ENCODE results near the gene USP47.
A peak's percentile ranks its signal among the peaks of the same experiment; 100 is the strongest.

The USP47 gene

DNA sequence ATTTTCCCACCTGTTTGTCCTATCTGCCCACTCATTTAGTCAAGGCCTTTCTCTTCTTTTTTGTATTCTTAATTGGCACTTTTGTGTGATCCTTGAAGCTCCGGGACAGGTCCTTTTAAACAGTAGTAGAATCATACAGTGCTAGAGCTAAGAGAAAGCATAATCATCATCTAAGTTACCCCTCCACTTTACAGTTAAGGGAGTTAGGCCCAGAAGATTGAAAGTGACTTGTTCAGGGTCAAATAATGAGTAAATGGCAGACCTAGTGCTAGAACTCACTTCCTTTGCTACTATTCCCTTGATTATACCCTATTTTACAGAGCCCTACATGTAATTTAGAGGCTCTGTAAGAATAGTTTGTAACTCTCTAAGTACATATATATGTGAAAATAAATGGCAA lies 2.5 kb downstream of the USP47 start:
- Histone ChIP-seq H3K4me1 (peaks cover 0 to 64% (median 34%) of the 10 kb centered on the region in 4 donors), H3K9me3 (no peaks in the 10 kb centered on the region), H3K36me3 (no peaks in the 10 kb centered on the region), H3K4me3 (peak overlapping the region; percentile 59 to 72), H3K27ac (peak overlapping the region; percentile 96 to 100), H3K27me3 (no peaks in the 10 kb centered on the region)
- no peak for TF ChIP-seq CTCF (IDR thresholded peaks at IDR 0.05)
- DNase-seq: no peak
- intact Hi-C loops (cut with DNase I; ENCODE audit: low total_unique reads): no loop called here

GRCh38 chr11:11845071-11845470 lies 3.3 kb downstream of the USP47 start:
- no peaks in the 10 kb centered on the region for H3K36me3 ChIP-seq
- H3K4me1 ChIP-seq: peaks cover 0 to 72% (median 38%) of the 10 kb centered on the region in 4 donors
- H3K27ac ChIP-seq: peak overlapping the region; percentile 96 to 100
- no peaks in the 10 kb centered on the region for H3K9me3 ChIP-seq
- no peak for TF ChIP-seq CTCF (IDR thresholded peaks at IDR 0.05)
- no peak overlapping the region for H3K4me3 ChIP-seq
- intact Hi-C loops (cut with DNase I; ENCODE audit: low total_unique reads): no loop called here
- no peak for DNase-seq
- no peaks in the 10 kb centered on the region for H3K27me3 ChIP-seq

DNA sequence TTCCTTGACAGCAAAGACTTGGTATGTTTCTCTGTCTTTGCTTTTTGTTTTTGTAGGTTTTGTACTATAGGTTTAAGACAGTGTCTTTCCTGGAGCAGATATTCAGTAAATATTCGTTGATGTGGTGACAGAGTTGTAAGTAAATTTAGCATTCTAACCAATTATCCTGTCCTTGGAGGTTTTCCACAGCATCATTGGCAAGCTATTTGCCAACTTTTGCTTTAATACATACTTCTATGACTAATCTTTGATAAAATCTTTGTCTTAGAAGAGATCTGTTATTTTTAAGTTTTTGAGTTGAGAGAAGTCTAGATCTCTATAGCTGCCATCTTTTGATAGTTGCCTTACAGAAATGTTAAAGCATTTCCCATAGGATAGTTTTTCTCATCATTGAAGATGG lies 3.8 kb downstream of the USP47 start:
- Histone ChIP-seq H3K4me3 (no peak overlapping the region), H3K9me3 (no peaks in the 10 kb centered on the region), H3K27ac (peak overlapping the region; percentile 96 to 100), H3K36me3 (no peaks in the 10 kb centered on the region), H3K27me3 (no peaks in the 10 kb centered on the region), H3K4me1 (peaks cover 0 to 77% (median 38%) of the 10 kb centered on the region in 4 donors)
- intact Hi-C loops (cut with DNase I; ENCODE audit: low total_unique reads): no loop called here
- DNase-seq: no peak
- TF ChIP-seq CTCF (IDR thresholded peaks at IDR 0.05): no peak

DNA sequence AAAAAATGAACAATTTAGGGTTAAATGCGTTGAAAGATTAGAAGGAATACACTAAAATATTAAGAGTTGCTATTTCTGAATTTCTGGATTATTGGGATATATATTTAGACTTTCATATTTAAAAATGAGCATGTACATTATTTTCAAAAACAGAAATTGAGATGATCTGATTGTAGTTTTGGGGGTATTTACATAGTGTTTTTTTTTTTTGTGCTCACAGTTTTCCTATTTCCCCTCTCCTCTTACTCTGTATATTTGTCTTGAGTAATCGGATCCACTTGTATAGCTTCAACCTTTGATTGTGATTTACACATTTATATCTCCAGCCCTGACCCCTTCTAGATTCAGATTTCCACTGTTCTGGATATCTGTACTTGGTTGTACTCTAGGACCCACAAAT lies 5.3 kb downstream of the USP47 start:
- no peak for TF ChIP-seq CTCF (IDR thresholded peaks at IDR 0.05)
- H3K9me3 ChIP-seq: no peaks in the 10 kb centered on the region
- H3K27me3 ChIP-seq: no peaks in the 10 kb centered on the region
- intact Hi-C loops (cut with DNase I; ENCODE audit: low total_unique reads): no loop called here
- H3K27ac ChIP-seq: peak overlapping the region in 1 of 2 donors; percentile 25
- DNase-seq: no peak
- no peaks in the 10 kb centered on the region for H3K36me3 ChIP-seq
- peaks cover 0 to 86% (median 41%) of the 10 kb centered on the region in 4 donors for H3K4me1 ChIP-seq
- H3K4me3 ChIP-seq: no peak overlapping the region

GRCh38 chr11:11848891-11849746 lies 7.3 kb downstream of the USP47 start:
- peaks cover 0 to 99% (median 44%) of the 10 kb centered on the region in 4 donors for H3K4me1 ChIP-seq
- H3K9me3 ChIP-seq: no peaks in the 10 kb centered on the region
- peak; percentile 38 to 40 for TF ChIP-seq CTCF (IDR thresholded peaks at IDR 0.05)
- H3K27me3 ChIP-seq: no peaks in the 10 kb centered on the region
- H3K4me3 ChIP-seq: no peak overlapping the region
- intact Hi-C loops (cut with DNase I; ENCODE audit: low total_unique reads): no loop called here
- peak in 1 of 2 donors; percentile 46 for DNase-seq
- H3K36me3 ChIP-seq: no peaks in the 10 kb centered on the region
- peak overlapping the region; percentile 42 to 65 for H3K27ac ChIP-seq

Data from tibial artery (tissue), 4 donors.